H1 (cell line): Measurements from ENCODE around the gene PF4V1. TPM values are rescaled to one million over a fixed set of nuclear protein-coding genes. Genes with fewer than 3 reads are reported as not detected.

Source experiments
- EGR1 ChIP-seq: IDR thresholded peaks from 2 replicates; pipeline ENCODE4 v1.6.1; 2011; ENCODE audit warnings: low read depth, low read length, borderline replicate concordance
- SIRT6 ChIP-seq: IDR thresholded peaks from one replicate; pipeline ENCODE4 v1.7.1; 2012; ENCODE audit warnings: low read length, inconsistent platforms
- polyA plus RNA-seq, 7 experiments: library from polyadenylated mRNA; depleted of rRNA in 3 of 7; stranded (reverse) in 5 of 7; unstranded in 2 of 7; fragments of >200 nt in 5 of 7; fragments of 200-250 nt in 2 of 7; gene quantifications; 1 replicate in 5 of 7; 2 replicates in 1 of 7; 4 replicates in 1 of 7; pipeline versions ENCODE4 v1.2.1 to v1.2.3, GENCODE V29; 2011 to 2013; ENCODE audit warnings: missing spikeins in 2 of 7, mixed read lengths in 2 of 7
- total RNA-seq: library from RNA; stranded (reverse); fragmentation: NEBNext Ultra II Directional; extraction: Animal tissue kit (Norgen Biotek cat#: 25700); gene quantifications from 2 replicates; pipeline ENCODE4 v1.2.1, GENCODE V29; 2021
- TF ChIP-seq, protein P1 (sequence below), 3 experiments: IDR thresholded peaks; 1 replicate in 2 of 3; 2 replicates in 1 of 3; pipeline versions ENCODE4 v1.5.1 to v1.6.1; 2011; ENCODE audit warnings: low read length in 3 of 3, mild to moderate bottlenecking in 3 of 3, inconsistent platforms in 2 of 3, low read depth in 1 of 3, moderate library complexity in 1 of 3; ENCODE audit not compliant: insufficient read depth in 1 of 3; ENCODE audit errors: control extremely low read depth in 1 of 3

Gene PF4V1
- total and polyA plus RNA-seq, 2 of the 8 experiments (the other 6 are each of a cell fraction or from before 2014, with no cell fraction given): not detected

DNA sequence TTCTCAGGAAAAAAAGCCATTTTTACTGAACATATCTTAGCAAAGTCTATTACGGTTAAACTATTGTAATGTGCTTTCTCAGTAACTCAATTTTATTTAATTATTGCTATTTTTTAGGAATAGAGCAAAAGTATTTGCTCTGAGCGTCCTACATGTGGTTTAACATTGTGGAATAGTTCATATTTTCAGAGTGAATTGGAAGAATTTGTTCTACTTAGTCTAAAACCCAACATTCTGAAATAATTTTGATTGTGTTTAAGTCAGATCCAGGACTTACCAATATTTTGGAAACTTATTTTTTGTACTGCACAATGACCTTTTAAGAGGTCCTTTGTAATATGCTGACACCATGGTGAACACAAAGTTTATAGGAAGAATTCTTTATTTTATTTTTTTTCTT, 43.3 kb downstream of the PF4V1 start (continued):
- TF ChIP-seq, protein P1, sequence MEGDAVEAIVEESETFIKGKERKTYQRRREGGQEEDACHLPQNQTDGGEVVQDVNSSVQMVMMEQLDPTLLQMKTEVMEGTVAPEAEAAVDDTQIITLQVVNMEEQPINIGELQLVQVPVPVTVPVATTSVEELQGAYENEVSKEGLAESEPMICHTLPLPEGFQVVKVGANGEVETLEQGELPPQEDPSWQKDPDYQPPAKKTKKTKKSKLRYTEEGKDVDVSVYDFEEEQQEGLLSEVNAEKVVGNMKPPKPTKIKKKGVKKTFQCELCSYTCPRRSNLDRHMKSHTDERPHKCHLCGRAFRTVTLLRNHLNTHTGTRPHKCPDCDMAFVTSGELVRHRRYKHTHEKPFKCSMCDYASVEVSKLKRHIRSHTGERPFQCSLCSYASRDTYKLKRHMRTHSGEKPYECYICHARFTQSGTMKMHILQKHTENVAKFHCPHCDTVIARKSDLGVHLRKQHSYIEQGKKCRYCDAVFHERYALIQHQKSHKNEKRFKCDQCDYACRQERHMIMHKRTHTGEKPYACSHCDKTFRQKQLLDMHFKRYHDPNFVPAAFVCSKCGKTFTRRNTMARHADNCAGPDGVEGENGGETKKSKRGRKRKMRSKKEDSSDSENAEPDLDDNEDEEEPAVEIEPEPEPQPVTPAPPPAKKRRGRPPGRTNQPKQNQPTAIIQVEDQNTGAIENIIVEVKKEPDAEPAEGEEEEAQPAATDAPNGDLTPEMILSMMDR (IDR thresholded peaks at IDR 0.05; ENCODE audit: control extremely low read depth in 1 of 3, insufficient read depth in 1 of 3, low read depth in 1 of 3, low read length in 3 of 3): no peak
- TF ChIP-seq EGR1 (no peak), SIRT6 (no peak)
